Raji (cell line): ENCODE measurements around the gene SCNN1A.

Experiments
- POLR2A ChIP-seq: IDR thresholded peaks from 2 replicates; pipeline ENCODE4 v1.6.1; 2011; ENCODE audit warnings: low read depth, low read length, control low read depth; ENCODE audit not compliant: insufficient read depth

SCNN1A gene

GRCh38 chr12:6324936-6325750 is 50.2 kb downstream of the SCNN1A start:
- TF ChIP-seq POLR2A = no peak

DNA sequence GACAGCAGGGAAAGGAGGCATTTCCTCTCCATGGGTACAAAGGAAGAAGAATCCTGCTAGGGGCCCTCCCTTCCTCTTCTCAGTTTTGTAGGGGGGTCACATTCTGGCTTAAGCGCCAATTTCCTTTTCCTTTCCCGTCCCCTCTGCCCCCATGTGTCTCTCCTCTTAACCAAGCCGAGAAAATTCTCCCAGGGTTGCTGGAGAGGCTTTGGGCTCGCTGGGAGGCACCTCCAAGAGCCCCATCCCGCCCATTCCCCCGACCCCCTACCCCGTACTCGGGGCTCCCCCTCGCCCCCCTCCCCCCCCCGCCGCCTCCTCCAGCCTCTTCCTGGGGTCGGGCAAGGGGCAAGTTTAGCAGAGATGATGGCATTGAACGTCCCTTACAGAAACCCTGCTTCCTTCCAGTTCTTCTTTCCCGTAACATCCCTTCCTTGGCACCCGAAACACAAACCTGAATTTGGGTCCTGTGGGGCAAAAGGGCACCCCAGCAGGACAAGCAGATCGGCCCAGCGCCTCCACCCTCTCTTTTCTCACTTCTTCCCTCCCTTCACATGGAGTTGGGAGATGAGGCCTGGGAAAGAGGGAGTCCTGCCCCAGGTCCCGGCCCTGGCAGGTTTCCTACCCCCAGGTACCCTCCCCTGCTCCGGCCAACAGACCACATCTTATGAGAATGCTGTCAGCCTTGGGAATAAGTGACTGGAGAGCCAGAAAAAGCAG is 51.2 kb downstream of the SCNN1A start:
- no peak for TF ChIP-seq POLR2A

GRCh38 chr12:6323340-6323994 is 51.9 kb downstream of the SCNN1A start:
- TF ChIP-seq POLR2A = no peak

GRCh38 chr12:6322969-6323339 is 52.4 kb downstream of the SCNN1A start:
- no peak for TF ChIP-seq POLR2A

GRCh38 chr12:6322352-6322751 is 53.0 kb downstream of the SCNN1A start:
- no peak for TF ChIP-seq POLR2A

- TF ChIP-seq POLR2A = no peak
These were observed 53.5 kb downstream of the SCNN1A start for GRCh38 chr12:6321905-6322304.

DNA sequence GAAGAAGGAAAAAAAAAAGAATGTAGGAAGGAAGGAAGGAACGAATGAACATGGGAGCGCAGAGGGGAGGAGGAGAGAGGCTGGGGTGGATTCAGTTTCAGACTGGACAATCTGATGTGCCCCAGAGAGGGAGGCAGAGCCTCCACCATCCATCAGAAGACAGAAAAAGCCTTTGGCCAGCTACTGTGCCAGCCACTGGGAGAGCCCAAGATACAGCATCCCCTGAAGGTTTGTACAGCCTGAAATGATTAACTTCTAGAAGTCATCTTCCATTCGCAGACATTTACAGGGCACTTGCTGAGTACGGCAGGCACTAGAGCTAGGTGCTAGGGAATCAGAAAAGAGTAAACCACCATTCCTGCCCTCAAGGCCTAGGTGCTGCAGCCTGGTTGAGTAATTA is 55.9 kb downstream of the SCNN1A start:
- TF ChIP-seq POLR2A = no peak

DNA sequence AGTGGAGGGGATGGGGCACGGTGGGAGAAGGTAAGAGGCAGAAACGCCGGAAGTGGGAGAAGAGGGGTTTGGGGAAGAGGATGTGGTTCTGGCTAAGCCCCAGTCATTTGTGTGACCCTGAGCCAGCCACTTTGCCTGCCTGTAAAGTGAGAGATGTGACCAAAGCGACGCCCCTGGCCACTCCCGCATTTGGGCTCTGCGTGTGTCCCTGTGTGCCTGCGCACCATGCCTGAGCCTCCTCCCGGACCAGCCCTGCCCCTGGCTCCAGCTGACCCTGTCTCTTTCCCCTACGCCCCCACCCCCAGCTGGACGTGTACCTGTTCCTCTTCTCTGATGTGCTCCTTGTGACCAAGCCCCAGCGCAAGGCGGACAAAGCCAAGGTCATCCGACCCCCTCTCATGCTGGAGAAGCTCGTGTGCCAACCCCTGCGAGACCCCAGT is 56.9 kb downstream of the SCNN1A start:
- no peak for TF ChIP-seq POLR2A

GRCh38 chr12:6317693-6318439 is 57.5 kb downstream of the SCNN1A start:
- no peak for TF ChIP-seq POLR2A

- TF ChIP-seq POLR2A = no peak
These were observed 58.3 kb downstream of the SCNN1A start for GRCh38 chr12:6316921-6317692.

DNA sequence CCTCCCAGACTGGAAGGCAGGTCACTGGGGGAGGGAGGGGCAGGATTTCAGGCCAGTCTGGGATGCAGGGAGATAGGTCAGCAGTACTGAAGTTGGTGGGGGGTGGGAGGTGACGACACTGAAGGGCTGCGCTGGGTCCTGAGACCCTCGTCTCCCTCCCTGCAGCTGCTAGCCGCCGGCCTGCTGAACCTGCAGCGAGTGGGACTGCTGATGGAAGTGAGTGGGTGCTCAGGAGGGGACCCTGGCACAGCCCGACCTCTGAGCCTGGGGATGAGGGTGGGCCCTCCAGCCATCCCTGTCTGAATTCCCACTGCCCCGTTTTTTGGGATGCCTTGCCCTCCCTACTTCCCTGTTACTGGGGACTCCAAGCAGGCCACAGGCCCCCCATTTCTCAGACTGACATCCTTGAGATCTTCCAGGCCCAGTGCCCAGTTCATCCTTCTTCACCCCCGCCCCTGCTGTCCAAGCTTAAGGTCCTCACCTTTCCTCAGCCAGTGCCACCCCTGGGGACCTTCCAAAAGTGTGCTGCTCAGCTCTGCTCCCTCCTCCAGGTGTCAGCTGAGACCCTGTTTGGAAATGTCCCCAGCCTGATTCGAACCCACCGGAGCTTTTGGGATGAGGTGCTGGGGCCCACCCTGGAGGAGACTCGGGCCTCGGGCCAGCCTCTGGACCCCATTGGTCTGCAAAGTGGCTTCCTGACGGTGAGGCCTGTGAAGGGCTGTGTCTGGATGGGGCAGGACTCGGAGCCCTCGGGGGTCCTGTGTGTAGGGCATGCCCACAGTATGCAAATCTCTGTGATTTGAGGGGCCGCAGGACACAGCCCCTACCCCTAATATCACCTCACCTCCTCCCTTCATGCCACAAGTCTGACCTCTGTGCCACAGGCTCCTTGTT is 59.4 kb downstream of the SCNN1A start:
- no peak for TF ChIP-seq POLR2A

- TF ChIP-seq POLR2A = no peak
These were observed 60.2 kb downstream of the SCNN1A start for GRCh38 chr12:6315184-6315583.

DNA sequence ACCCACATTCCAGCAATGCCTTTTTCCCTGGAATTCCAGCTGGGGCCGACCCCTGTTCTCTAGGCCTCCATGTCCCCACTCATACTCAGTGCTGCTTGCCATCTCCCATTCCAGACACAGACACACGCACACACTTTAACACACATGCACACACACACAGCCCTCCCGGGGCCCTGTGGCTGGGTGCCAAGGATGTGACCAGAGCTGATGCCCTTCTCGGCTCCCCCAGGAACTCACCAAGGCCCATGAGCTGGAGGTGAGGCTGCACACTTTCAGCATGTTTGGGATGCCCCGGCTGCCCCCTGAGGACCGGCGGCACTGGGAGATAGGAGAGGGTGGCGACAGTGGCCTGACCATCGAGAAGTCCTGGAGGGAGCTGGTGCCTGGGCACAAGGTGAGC is 60.6 kb downstream of the SCNN1A start:
- TF ChIP-seq POLR2A = no peak
